ENCODE results near the gene FXYD4.

The FXYD4 gene, protein sequence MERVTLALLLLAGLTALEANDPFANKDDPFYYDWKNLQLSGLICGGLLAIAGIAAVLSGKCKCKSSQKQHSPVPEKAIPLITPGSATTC

DNA sequence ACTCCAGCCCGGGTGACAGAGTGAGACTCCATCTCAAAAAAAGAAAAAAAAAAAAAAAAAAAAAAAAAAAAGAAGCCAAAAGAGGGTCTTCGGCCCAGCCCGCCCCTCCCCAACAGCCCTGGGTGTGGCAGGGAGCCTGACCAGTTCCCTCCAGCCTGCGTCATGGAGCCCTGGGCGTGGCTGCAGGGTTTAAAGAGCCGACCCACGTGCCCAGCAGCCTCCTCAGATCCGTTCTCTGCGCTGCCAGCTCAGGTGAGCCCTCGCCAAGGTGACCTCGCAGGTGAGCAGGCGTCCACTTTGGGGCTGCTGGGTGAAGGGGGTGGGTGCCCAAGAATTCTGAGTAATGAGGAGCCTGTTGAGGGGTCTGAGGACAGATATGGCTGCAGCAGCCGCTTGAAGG, at the start of gene FXYD4:
TSS of gene FXYD4 (plus strand) at position 219 of the 400 bp plus-strand sequence. CDS start 2,111 bp downstream, outside the sequence.
- TF ChIP-seq, protein P1, sequence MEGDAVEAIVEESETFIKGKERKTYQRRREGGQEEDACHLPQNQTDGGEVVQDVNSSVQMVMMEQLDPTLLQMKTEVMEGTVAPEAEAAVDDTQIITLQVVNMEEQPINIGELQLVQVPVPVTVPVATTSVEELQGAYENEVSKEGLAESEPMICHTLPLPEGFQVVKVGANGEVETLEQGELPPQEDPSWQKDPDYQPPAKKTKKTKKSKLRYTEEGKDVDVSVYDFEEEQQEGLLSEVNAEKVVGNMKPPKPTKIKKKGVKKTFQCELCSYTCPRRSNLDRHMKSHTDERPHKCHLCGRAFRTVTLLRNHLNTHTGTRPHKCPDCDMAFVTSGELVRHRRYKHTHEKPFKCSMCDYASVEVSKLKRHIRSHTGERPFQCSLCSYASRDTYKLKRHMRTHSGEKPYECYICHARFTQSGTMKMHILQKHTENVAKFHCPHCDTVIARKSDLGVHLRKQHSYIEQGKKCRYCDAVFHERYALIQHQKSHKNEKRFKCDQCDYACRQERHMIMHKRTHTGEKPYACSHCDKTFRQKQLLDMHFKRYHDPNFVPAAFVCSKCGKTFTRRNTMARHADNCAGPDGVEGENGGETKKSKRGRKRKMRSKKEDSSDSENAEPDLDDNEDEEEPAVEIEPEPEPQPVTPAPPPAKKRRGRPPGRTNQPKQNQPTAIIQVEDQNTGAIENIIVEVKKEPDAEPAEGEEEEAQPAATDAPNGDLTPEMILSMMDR (IDR thresholded peaks at IDR 0.05; ENCODE audit: borderline replicate concordance, control extremely low read depth, extremely low read depth, insufficient read depth, missing control alignments), result no peak
- in situ Hi-C loops (cut with MboI; ENCODE audit: low sequenced_read_pairs, unreplicated experiment), result no loop called here
- DNase-seq (ENCODE audit: low spot score), result no peak

DNA sequence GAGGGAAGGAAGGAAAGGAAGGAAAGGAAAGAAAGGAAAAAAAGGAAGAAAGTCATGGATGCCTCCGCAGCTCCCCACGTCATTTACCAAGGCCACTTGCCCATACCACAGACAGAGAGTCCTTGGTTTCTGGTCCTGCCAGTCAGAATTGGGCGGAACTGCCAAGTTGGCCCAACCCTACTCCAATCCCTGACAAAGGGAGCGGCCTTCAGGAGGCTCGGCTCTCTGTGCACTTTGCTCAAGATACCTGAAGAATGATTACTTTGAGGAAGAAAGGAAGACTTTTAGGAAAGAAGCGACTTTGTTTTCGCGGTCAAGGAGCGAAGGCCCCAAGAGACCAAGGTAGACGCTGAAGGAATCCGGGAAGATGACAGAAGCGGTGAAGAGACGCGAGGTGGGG, 49.1 kb upstream of the FXYD4 start:
- in situ Hi-C loops (cut with MboI; ENCODE audit: low sequenced_read_pairs, unreplicated experiment), result no loop called here
- TF ChIP-seq, protein P1 (IDR thresholded peaks at IDR 0.05; ENCODE audit: borderline replicate concordance, control extremely low read depth, extremely low read depth, insufficient read depth, missing control alignments), result no peak
- no peak for DNase-seq (ENCODE audit: low spot score)

DNA sequence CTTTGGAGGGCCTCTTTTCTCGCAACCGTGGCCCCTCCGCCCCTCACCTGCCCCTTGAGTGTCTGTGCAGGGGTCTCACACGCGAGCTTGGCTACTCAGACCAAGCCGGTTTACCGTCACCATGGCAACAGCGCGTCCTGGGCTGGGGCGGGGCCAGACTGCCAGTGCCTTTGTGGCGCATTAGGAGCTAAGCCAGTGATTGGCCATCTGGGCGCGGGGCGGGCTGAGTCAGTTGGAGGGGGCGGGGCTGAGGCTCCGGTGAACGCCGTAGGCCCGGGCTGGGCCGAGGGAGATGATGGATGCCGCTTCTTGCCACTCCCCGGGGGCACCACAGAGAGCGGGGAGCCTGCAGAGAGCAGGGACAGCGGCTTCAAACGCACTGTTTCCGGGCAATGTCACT, 48.7 kb upstream of the FXYD4 start:
- DNase-seq (ENCODE audit: low spot score), result peak; percentile 74
- in situ Hi-C loops (cut with MboI; ENCODE audit: low sequenced_read_pairs, unreplicated experiment), result no loop called here

DNA sequence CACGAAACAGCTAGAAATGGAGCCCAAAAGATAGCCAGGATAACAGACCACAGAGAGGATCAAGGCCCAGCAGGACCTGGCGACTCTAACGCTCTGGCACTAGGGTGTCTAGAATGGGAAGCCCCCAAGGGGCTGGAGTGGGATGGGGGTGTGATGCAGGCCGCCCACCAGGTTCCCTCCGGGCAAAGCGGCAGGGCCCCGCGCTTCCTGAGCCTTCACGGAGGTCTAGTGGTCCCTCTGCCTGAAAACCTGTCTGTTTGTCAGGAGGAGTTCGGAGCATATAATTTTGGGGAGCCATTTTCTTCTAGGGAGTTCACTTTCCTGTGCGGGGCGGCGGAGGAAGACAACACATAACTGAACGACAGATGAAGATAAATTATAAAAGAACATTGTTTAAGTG, 48.2 kb upstream of the FXYD4 start:
- no peak for DNase-seq (ENCODE audit: low spot score)
- in situ Hi-C loops (cut with MboI; ENCODE audit: low sequenced_read_pairs, unreplicated experiment), result no loop called here
- TF ChIP-seq, protein P1 (IDR thresholded peaks at IDR 0.05; ENCODE audit: borderline replicate concordance, control extremely low read depth, extremely low read depth, insufficient read depth, missing control alignments), result no peak

More for the DNA sequence above, 48.7 kb upstream of the FXYD4 start:
- TF ChIP-seq, protein P1 (IDR thresholded peaks at IDR 0.05; ENCODE audit: borderline replicate concordance, control extremely low read depth, extremely low read depth, insufficient read depth, missing control alignments), result no peak

DNA sequence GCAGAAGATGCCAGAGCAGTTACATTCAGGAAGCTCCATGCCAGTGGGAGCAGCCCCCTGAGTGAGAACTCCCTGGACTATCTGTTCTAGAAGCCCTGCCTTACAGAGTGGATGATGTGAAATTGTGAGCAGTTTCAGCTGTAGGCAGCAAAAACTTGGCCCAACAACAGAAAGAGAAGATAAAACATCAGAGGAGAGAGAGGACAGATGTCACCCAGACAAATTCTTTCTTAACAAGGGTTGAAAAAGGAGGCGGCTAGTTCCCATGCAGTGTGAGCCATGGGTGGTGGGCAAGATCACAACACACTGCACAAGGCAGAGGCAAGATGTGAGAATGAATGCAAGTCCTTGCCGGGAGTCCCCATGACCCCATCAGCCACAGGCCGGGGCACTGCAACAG, 46.6 kb upstream of the FXYD4 start:
- in situ Hi-C loops (cut with MboI; ENCODE audit: low sequenced_read_pairs, unreplicated experiment), result no loop called here
- TF ChIP-seq, protein P1 (IDR thresholded peaks at IDR 0.05; ENCODE audit: borderline replicate concordance, control extremely low read depth, extremely low read depth, insufficient read depth, missing control alignments), result no peak
- no peak for DNase-seq (ENCODE audit: low spot score)

DNA sequence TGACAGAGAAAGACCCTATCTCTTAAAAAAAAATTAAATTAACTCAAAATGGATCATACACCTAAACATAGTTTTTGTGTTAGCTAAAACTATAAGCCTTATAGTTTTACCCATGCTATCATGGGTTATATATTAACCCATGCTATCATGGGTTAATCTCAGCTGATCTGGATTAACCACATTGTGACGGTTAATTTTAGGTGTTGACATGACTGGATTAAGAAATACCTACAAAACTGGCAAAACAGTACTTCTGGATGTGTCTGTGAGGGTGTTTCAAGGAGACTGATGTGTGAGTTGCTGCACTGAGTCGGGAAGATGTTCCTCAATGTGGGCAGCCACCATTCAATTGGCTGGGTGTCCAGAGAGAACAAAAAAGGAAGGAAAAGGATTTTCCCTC, 44.3 kb upstream of the FXYD4 start:
- TF ChIP-seq, protein P1 (IDR thresholded peaks at IDR 0.05; ENCODE audit: borderline replicate concordance, control extremely low read depth, extremely low read depth, insufficient read depth, missing control alignments), result no peak
- DNase-seq (ENCODE audit: low spot score), result no peak
- in situ Hi-C loops (cut with MboI; ENCODE audit: low sequenced_read_pairs, unreplicated experiment), result no loop called here
